NB4 (cell line): ENCODE data around the gene CALML3.

Experiments used
- DNase-seq: peaks from one replicate; pipeline ENCODE4 v3.0.0; 2010; ENCODE audit warnings: low read depth
- H3K4me3 ChIP-seq: one replicate; pipeline ENCODE4 v1.5.1; 2011; ENCODE audit warnings: mild to moderate bottlenecking, low read depth, low read length, moderate library complexity
- CTCF ChIP-seq: IDR thresholded peaks from one replicate; pipeline ENCODE4 v1.5.1; 2012; ENCODE audit warnings: low read depth, low read length
- MAX ChIP-seq: IDR thresholded peaks from 2 replicates; pipeline ENCODE4 v1.6.1; 2011; ENCODE audit warnings: low read depth, low read length
- MYC ChIP-seq: IDR thresholded peaks from 2 replicates; pipeline ENCODE4 v1.6.1; 2011; ENCODE audit warnings: low read depth, low read length
- POLR2A ChIP-seq: IDR thresholded peaks from 2 replicates; pipeline ENCODE4 v1.6.1; 2011; ENCODE audit warnings: mild to moderate bottlenecking; ENCODE audit not compliant: insufficient read length; ENCODE audit errors: extremely low read depth

CALML3 gene

GRCh38 chr10:5499493-5500140 is 25.1 kb upstream of the CALML3 start, which contains the start of gene CALML5:
Gene CALML5, minus strand, starts transcription at chr10:5499570. Its CDS starts 132 bp downstream, at chr10:5499438.
- no peak for DNase-seq
- H3K4me3 ChIP-seq = no peak within 1 kb of the TSS

GRCh38 chr10:5500162-5500670 is 24.5 kb upstream of the CALML3 start:
- no peak overlapping the region for H3K4me3 ChIP-seq
- no peak for DNase-seq
- TF ChIP-seq POLR2A (no peak), CTCF (no peak), MAX (no peak), MYC (no peak)

More at GRCh38 chr10:5499493-5500140, 25.1 kb upstream of the CALML3 start, which contains the start of gene CALML5:
- TF ChIP-seq MYC (no peak), CTCF (no peak), MAX (no peak), POLR2A (no peak)

GRCh38 chr10:5500910-5501309 is 23.9 kb upstream of the CALML3 start:
- no peak for DNase-seq
- H3K4me3 ChIP-seq = no peak overlapping the region
- TF ChIP-seq POLR2A (no peak), MYC (no peak), CTCF (no peak), MAX (no peak)

GRCh38 chr10:5502061-5502521 is 22.7 kb upstream of the CALML3 start:
- DNase-seq = no peak
- no peak overlapping the region for H3K4me3 ChIP-seq
- TF ChIP-seq POLR2A (no peak), CTCF (no peak), MAX (no peak), MYC (no peak)

- no peak for DNase-seq
- TF ChIP-seq CTCF (no peak), MYC (no peak)
Observed at GRCh38 chr10:5502571-5503476, 21.9 kb upstream of the CALML3 start.

More at GRCh38 chr10:5502571-5503476, 21.9 kb upstream of the CALML3 start:
- H3K4me3 ChIP-seq = no peak overlapping the region
